ENCODE measurements around the gene FMNL2. TPM values are rescaled to one million over a fixed set of nuclear protein-coding genes. Genes with fewer than 3 reads are reported as not detected.

FMNL2 gene
- total RNA-seq, 1 experiment from 2014 or later: 33.6 TPM

- Mint-ChIP-seq H3K36me3 (ENCODE audit: insufficient read depth in 1 of 3, low read depth in 3 of 3) (no peaks in the 10 kb centered on the region), H3K9me3 (no peaks in the 10 kb centered on the region), H3K4me3 (no peak overlapping the region), H3K4me1 (peaks cover 61 to 62% of the 10 kb centered on the region in 2 experiments), H3K27me3 (ENCODE audit: low read depth) (no peaks in the 10 kb centered on the region), H3K27ac (peak overlapping the region in 1 of 3 experiments; percentile 65; a peak in 1 of 7 replicates)
- Histone ChIP-seq H2BK120ac (ENCODE audit: low read depth, low read length, poor library complexity, severe bottlenecking) (no peak overlapping the region), H4K20me1 (ENCODE audit: control insufficient read depth, insufficient read depth, insufficient read length) (no peaks in the 10 kb centered on the region), H2BK15ac (ENCODE audit: low read depth, low read length) (no peak overlapping the region), H3K27ac (ENCODE audit: insufficient read length, low read depth, low read length) (no peak overlapping the region), H3K23ac (ENCODE audit: insufficient read length, low read depth, low read length) (no peak overlapping the region), H3K4ac (ENCODE audit: low read depth, low read length) (no peak overlapping the region), H3K4me2 (ENCODE audit: insufficient read depth, insufficient read length, low read length) (no peak overlapping the region), H3K27me3 (ENCODE audit: insufficient read depth, low read length) (no peaks in the 10 kb centered on the region), H2BK20ac (ENCODE audit: low read depth, low read length, poor library complexity, severe bottlenecking) (no peak overlapping the region), H3T11ph (ENCODE audit: low read length) (no peak overlapping the region), H3K9me3 (ENCODE audit: control insufficient read depth, low read depth, low read length) (no peaks in the 10 kb centered on the region), H4K91ac (ENCODE audit: insufficient read length, low read depth, low read length) (no peak overlapping the region), H2AK5ac (ENCODE audit: insufficient read length, low read length) (no peak overlapping the region), H3K14ac (ENCODE audit: insufficient read depth, low read length) (no peak overlapping the region), H3K18ac (ENCODE audit: insufficient read length, low read depth, low read length) (no peak overlapping the region), H2BK5ac (ENCODE audit: insufficient read length, low read length) (no peak overlapping the region), H3K56ac (ENCODE audit: insufficient read length, low read depth, low read length) (no peak overlapping the region), H3K4me1 (ENCODE audit: insufficient read depth, low read length) (peaks cover 12% of the 10 kb centered on the region; the same call in 1 of the 2 replicates), H3K79me1 (ENCODE audit: insufficient read depth, low read depth, low read length, poor library complexity, severe bottlenecking) (peaks cover 7% of the 10 kb centered on the region), H4K8ac (replicated peaks; ENCODE audit: insufficient read length, low read depth, low read length) (no peak overlapping the region), H3K79me2 (ENCODE audit: insufficient read depth, low read length) (peaks cover 3% of the 10 kb centered on the region; the same call in 1 of the 2 replicates), H3K23me2 (ENCODE audit: insufficient read length, low read depth, low read length, poor library complexity, severe bottlenecking) (no peaks in the 10 kb centered on the region), H3K9ac (ENCODE audit: extremely low read depth, insufficient read length, low read length) (no peak overlapping the region), H2BK12ac (ENCODE audit: insufficient read length, low read depth, low read length) (no peak overlapping the region), H4K5ac (ENCODE audit: insufficient read length, low read depth, low read length) (no peak overlapping the region), H2AFZ (ENCODE audit: low read length) (no peak overlapping the region)
- no peak for TF ChIP-seq CTCF (conservative IDR thresholded peaks at IDR 0.05)
- WGBS (ENCODE audit: extremely low coverage, insufficient read length, low lambda C conversion rate): no CpG with 5 or more reads among the region's 1 CpG
- no peak for DNase-seq
These were observed 92.9 kb downstream of the FMNL2 start for GRCh38 chr2:152427902-152428301.

Measured in H9 (cell line).